Heart left ventricle (tissue), 13 donors: ENCODE measurements around the gene LAPTM5.

ENCODE experiments used
- POLR2A ChIP-seq, 2 donors: fragments of 450-650 bp; IDR thresholded peaks; one replicate each; pipeline ENCODE4 v1.6.1; 2017; ENCODE audit warnings: antibody characterized with exemption in 2 of 2, mild to moderate bottlenecking in 2 of 2, moderate library complexity in 2 of 2
- TF ChIP-seq, protein P1 (sequence below), 12 donors: fragments of 200-600 bp; sonication (generic) in 4 of 12; IDR thresholded peaks; one replicate each; pipeline versions ENCODE4 v1.5.0 to v1.8.0; 2018 to 2022; ENCODE audit warnings: antibody characterized with exemption in 12 of 12, mild to moderate bottlenecking in 5 of 12
- donor health status: ischemic (EF 13 %, LVEDD 7.1; RV severe dilation, severe dysfunction).
- donor health status: DM: no; HTN: yes; CAD: no.
- donor health status: DM: no; HTN: no; CAD: no.
- donor health status: ischemic (EF 25% LVEDD 6.9; RV normal size, moderate dysfunction).
- donor health status: ischemic (EF 25% LVEDD 5.7; RV mildly dilated, moderate dysfunction).
- donor health status: ischemic (EF 35%, LVEDD 5.7; RV mildly dilated, moderate dysfunction).
- donor health status: nonischemic (EF 11% LVEDD 7.7; RV severe dilation, severe dysfunction).
- donor health status: DM: yes; HTN: yes; CAD: no.
- donor health status: PGD.
- donor health status: ischemic (EF 29% LVEDD 5.4; RV normal size, mild dysfunction).
- donor health status: nonischemic (EF 23%, LVEDD 6.1; RV moderate dilation, normal function).

DNA sequence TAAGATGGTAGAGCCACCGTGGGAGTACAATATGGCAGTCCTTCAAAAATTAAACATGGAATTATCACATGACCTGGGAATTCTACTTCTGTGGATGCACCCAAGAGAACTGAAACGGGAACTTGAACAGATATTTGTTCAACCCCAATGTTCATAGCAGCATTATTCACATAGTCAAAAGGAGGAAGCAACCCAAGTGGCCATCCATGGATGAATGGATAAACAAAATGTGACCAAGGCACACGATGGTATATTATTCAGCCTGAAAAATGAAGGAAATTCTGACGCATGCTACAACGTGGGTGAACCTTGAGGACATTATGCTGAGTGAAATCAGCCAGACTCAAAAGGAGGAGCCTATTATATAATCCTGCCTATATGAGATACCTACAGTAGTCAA is 22.8 kb upstream of the LAPTM5 start:
- TF ChIP-seq, protein P1, sequence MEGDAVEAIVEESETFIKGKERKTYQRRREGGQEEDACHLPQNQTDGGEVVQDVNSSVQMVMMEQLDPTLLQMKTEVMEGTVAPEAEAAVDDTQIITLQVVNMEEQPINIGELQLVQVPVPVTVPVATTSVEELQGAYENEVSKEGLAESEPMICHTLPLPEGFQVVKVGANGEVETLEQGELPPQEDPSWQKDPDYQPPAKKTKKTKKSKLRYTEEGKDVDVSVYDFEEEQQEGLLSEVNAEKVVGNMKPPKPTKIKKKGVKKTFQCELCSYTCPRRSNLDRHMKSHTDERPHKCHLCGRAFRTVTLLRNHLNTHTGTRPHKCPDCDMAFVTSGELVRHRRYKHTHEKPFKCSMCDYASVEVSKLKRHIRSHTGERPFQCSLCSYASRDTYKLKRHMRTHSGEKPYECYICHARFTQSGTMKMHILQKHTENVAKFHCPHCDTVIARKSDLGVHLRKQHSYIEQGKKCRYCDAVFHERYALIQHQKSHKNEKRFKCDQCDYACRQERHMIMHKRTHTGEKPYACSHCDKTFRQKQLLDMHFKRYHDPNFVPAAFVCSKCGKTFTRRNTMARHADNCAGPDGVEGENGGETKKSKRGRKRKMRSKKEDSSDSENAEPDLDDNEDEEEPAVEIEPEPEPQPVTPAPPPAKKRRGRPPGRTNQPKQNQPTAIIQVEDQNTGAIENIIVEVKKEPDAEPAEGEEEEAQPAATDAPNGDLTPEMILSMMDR (IDR thresholded peaks at IDR 0.05): no peak
- no peak for TF ChIP-seq POLR2A (IDR thresholded peaks at IDR 0.05)
